Suprapubic skin (tissue), 4 donors: ENCODE data around the gene BACH1. TPM values are rescaled to one million over a fixed set of nuclear protein-coding genes. Genes with fewer than 3 reads are reported as not detected.

ENCODE experiments used
- DNase-seq, 2 donors: peaks; one replicate each; pipeline ENCODE4 v3.0.0-alpha.2; 2019; ENCODE audit warnings: low spot score in 2 of 2
- H3K27ac ChIP-seq: fragments of 200-600 bp; sonication (generic); one replicate; pipeline ENCODE4 v1.5.1; 2019
- H3K27me3 ChIP-seq: fragments of 200-600 bp; sonication (generic); one replicate; pipeline ENCODE4 v1.5.1; 2019
- H3K36me3 ChIP-seq: fragments of 200-600 bp; sonication (generic); one replicate; pipeline ENCODE4 v1.5.1; 2019
- H3K4me1 ChIP-seq: fragments of 200-600 bp; sonication (generic); one replicate; pipeline ENCODE4 v1.5.1; 2019
- H3K4me3 ChIP-seq: fragments of 200-600 bp; sonication (generic); one replicate; pipeline ENCODE4 v1.5.1; 2019; ENCODE audit warnings: mild to moderate bottlenecking
- H3K9me3 ChIP-seq: fragments of 200-600 bp; sonication (generic); one replicate; pipeline ENCODE4 v1.5.1; 2019
- CTCF ChIP-seq, 2 donors: fragments of 200-600 bp in 1 of 2; fragments of 450-650 bp in 1 of 2; sonication (generic) in 1 of 2; IDR thresholded peaks; one replicate each; pipeline ENCODE4 v1.5.1; 2016 to 2019; ENCODE audit warnings: antibody characterized with exemption in 2 of 2, mild to moderate bottlenecking in 1 of 2, moderate library complexity in 1 of 2
- EP300 ChIP-seq: sonication (generic); formaldehyde crosslinking; IDR thresholded peaks from one replicate; pipeline ENCODE4 v1.6.1; 2017; ENCODE audit warnings: antibody characterized with exemption
- POLR2A ChIP-seq, 2 donors: fragments of 450-650 bp; IDR thresholded peaks; one replicate each; pipeline ENCODE4 v1.6.1; 2017; ENCODE audit warnings: antibody characterized with exemption in 2 of 2, mild to moderate bottlenecking in 2 of 2, moderate library complexity in 2 of 2
- POLR2AphosphoS5 ChIP-seq, 3 donors: sonication (generic); formaldehyde crosslinking; IDR thresholded peaks; one replicate each; pipeline ENCODE4 v1.6.1; 2017; ENCODE audit warnings: antibody characterized with exemption in 3 of 3
- WGBS: methylation state at CpG from one replicate; pipeline ENCODE4 v1.1.5; 2018; 5-methylcytosine and 5-hydroxymethylcytosine counted together
- total RNA-seq, 4 donors: library from RNA; depleted of rRNA; stranded (reverse); fragments of >200 nt; gene quantifications; one replicate each; pipeline ENCODE4 v1.1.0, GENCODE V29; 2016

The BACH1 gene
- total RNA-seq, 4 donors from 2014 or later: 78.7 to 89.6 (median 84.0) TPM

DNA sequence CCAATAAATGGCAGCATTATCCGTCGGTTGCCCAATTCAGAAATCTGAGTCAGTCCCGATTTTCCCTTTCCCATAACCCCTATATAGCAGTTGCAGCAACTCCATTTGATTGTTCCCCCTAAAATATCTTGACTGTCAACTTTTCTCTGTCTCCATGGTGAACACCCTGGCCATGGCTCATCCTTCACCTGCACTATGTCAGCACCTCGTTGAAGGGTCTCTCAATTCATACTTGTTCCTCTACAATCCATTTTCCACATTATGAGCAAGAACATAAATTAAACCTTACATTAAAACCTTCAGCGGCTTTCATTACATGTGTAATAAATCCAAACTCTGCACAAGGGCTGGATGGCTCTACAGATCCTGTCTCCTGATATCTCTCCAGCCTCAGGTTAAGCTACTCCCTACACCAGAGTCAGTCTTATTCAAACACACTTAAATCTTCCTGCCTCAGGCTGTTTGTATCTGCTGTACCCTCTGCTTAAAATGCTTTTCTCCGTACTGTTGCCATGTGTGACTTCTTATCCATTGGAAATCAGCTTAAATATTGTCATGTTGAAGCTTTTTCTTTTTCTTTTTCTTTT lies 87.3 kb downstream of the BACH1 start:
- H3K36me3 ChIP-seq: no peaks in the 10 kb centered on the region
- H3K27me3 ChIP-seq: no peaks in the 10 kb centered on the region
- no peaks in the 10 kb centered on the region for H3K4me1 ChIP-seq
- no peak overlapping the region for H3K4me3 ChIP-seq
- no peaks in the 10 kb centered on the region for H3K9me3 ChIP-seq
- no peak for DNase-seq
- TF ChIP-seq POLR2A (IDR thresholded peaks at IDR 0.05) (no peak), EP300 (no peak), CTCF (IDR thresholded peaks at IDR 0.05) (no peak), POLR2AphosphoS5 (IDR thresholded peaks at IDR 0.05) (no peak)
- H3K27ac ChIP-seq: no peak overlapping the region
- 57% methylated on average over 6 of the region's 6 CpGs for WGBS

DNA sequence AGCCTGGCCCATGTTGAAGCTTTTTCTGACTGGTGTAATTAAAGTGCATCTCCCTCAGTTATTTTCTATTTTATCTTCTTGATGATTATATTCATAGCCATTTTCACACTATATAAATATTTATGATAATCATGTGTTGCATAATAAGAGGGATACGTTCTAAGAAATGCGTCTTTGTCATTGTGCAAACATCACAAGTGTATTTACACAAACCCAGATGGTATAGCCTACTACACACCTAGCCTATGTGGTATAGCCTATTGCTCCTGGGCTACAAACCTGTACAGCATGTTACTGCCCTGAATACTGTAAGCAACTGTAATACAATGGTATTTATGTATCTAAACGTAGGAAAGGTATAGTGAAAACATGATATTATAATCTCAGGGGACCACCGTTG lies 88.1 kb downstream of the BACH1 start:
- H3K36me3 ChIP-seq: no peaks in the 10 kb centered on the region
- DNase-seq: no peak
- H3K9me3 ChIP-seq: no peaks in the 10 kb centered on the region
- no peak overlapping the region for H3K4me3 ChIP-seq
- TF ChIP-seq POLR2A (IDR thresholded peaks at IDR 0.05) (no peak), CTCF (IDR thresholded peaks at IDR 0.05) (no peak), POLR2AphosphoS5 (IDR thresholded peaks at IDR 0.05) (no peak), EP300 (no peak)
- H3K4me1 ChIP-seq: no peaks in the 10 kb centered on the region
- H3K27me3 ChIP-seq: no peaks in the 10 kb centered on the region
- 80% methylated on average over 4 of the region's 4 CpGs for whole genome bisulfite sequencing
- no peak overlapping the region for H3K27ac ChIP-seq

DNA sequence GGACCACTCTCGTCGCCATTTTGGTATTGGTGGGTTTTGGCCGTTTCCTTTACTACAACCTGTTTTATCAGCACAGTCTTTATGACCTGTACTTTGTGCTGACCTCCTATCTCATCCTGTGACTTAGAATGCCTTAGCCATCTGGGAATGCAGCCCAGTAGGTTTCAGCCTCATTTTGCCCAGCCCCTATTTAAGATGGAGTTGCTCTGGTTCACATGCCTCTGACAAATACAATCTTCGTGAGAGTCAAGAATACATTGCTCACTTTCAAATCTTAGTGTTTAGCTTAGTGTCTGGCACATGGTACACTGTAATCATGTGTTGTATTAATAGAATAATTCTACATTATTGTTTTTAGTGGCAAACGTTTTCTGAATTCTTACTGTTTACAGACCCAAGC lies 88.9 kb downstream of the BACH1 start:
- Histone ChIP-seq H3K4me3 (no peak overlapping the region), H3K9me3 (no peaks in the 10 kb centered on the region), H3K4me1 (no peaks in the 10 kb centered on the region), H3K36me3 (no peaks in the 10 kb centered on the region), H3K27ac (no peak overlapping the region), H3K27me3 (no peaks in the 10 kb centered on the region)
- TF ChIP-seq EP300: no peak
- TF ChIP-seq CTCF (IDR thresholded peaks at IDR 0.05): no peak
- TF ChIP-seq POLR2A (IDR thresholded peaks at IDR 0.05): no peak
- TF ChIP-seq POLR2AphosphoS5 (IDR thresholded peaks at IDR 0.05): no peak
- DNase-seq: no peak
- 93% methylated on average over 5 of the region's 5 CpGs for WGBS

- TF ChIP-seq CTCF (IDR thresholded peaks at IDR 0.05) (no peak), EP300 (no peak), POLR2A (IDR thresholded peaks at IDR 0.05) (no peak), POLR2AphosphoS5 (IDR thresholded peaks at IDR 0.05) (no peak)
- WGBS: 67% methylated on average over 3 of the region's 3 CpGs
- Histone ChIP-seq H3K4me1 (no peaks in the 10 kb centered on the region), H3K9me3 (no peaks in the 10 kb centered on the region), H3K36me3 (no peaks in the 10 kb centered on the region), H3K27ac (no peak overlapping the region), H3K4me3 (no peak overlapping the region), H3K27me3 (no peaks in the 10 kb centered on the region)
- DNase-seq: no peak
Measured at GRCh38 chr21:29389136-29389535, 90.4 kb downstream of the BACH1 start.

DNA sequence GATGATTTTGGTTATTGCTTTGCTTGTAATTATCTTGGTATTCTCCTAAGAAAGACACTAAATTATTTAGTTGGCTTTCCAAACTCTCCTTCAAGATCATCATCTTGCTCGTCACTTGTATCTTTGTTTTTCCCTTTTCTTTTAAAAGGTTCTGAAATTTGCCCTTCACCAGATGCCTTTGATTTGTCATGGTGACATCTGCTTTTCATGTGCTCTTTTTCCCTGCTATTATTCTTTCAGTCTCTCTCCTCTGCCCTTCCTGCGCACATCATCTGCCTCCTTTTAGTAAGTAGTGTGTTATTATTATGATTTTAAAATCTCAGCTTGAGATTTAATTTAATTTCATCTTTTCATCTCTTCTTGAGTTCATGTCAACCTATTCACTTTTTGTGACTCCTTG lies 92.1 kb downstream of the BACH1 start:
- Histone ChIP-seq H3K36me3 (no peaks in the 10 kb centered on the region), H3K4me1 (no peaks in the 10 kb centered on the region), H3K9me3 (no peaks in the 10 kb centered on the region), H3K27me3 (no peaks in the 10 kb centered on the region), H3K27ac (no peak overlapping the region), H3K4me3 (no peak overlapping the region)
- TF ChIP-seq EP300 (no peak), POLR2A (IDR thresholded peaks at IDR 0.05) (no peak), POLR2AphosphoS5 (IDR thresholded peaks at IDR 0.05) (no peak), CTCF (IDR thresholded peaks at IDR 0.05) (no peak)
- no peak for DNase-seq
- WGBS: 61% methylated on average over 2 of the region's 2 CpGs
